ENCODE results near the gene PLEKHG1. TPM values are rescaled to one million over a fixed set of nuclear protein-coding genes. Genes with fewer than 3 reads are reported as not detected.

Gene PLEKHG1
- total RNA-seq = 1.2 and 1.6 TPM in 2 replicates

DNA sequence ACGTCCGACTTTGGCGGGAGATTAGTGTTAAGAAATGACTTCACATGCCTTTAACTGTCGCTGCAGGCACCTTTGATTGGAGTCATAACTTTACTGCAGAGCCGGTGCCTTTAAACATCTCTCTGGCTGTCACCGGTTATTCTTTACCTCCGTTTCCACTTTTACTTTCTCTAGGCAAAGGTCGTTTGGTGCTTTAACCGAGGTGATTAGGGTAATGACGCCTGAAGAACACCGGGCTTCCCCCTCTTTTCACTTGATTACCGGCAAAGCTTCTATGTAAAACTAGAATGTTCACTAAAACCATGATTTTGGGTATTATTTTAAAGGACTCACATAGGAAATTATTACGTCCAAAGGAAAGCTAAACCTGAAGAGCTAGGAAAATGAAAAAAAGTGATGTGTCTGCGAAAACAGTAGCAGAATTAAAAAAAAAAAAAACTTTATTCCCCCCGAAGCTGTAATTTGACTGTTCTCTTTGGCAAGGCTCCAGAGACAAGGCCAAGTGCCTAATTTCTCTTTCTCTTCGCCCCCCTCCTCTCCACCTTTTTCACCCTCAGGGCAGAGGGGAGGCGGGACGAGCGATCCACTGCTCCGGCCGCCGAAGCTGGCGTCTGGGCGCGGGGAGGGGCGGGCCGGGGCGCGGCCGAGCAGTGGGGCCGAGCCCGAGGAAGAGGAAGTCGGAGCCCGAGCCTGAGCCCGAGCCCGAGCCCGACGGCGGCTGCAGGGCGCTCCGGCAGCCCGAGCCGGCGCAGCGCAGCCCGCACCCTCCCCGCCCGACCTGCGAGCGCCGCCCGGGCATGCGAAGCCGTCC lies at the start of gene PLEKHG1:
TSS of gene PLEKHG1 (plus strand) at position 687 of the 811 bp plus-strand sequence. CDS start 133,797 bp downstream, outside the sequence.

Other genes starting within 250 kb of the PLEKHG1 start
- gene IYD, start 230.9 kb upstream of the PLEKHG1 start, total RNA-seq = not detected in 2 replicates

Data from bronchus fibroblast of lung (primary cell).